ENCODE data around the gene AURKAIP1.

DNA sequence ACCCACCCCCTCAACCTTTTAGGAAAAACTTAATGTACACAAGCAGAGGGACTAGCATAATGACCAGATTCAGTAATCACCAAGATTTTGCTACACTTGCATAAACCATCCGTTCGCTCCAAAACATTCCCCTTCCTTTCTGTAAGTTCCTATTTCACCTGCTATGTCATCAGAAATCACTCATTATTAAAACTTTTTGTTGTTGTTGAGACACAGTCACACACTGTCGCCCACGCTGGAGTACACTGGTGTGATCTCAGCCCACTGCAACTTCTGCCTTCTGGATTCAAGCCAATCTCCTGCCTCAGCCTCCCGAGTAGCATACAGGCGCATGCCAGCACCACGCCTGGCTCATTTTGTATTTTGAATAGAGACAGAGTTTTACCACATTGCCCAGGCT, 28.6 kb upstream of the AURKAIP1 start:
- TF ChIP-seq, protein P1, sequence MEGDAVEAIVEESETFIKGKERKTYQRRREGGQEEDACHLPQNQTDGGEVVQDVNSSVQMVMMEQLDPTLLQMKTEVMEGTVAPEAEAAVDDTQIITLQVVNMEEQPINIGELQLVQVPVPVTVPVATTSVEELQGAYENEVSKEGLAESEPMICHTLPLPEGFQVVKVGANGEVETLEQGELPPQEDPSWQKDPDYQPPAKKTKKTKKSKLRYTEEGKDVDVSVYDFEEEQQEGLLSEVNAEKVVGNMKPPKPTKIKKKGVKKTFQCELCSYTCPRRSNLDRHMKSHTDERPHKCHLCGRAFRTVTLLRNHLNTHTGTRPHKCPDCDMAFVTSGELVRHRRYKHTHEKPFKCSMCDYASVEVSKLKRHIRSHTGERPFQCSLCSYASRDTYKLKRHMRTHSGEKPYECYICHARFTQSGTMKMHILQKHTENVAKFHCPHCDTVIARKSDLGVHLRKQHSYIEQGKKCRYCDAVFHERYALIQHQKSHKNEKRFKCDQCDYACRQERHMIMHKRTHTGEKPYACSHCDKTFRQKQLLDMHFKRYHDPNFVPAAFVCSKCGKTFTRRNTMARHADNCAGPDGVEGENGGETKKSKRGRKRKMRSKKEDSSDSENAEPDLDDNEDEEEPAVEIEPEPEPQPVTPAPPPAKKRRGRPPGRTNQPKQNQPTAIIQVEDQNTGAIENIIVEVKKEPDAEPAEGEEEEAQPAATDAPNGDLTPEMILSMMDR (optimal IDR thresholded peaks at IDR 0.05 in 1 of 3, IDR thresholded peaks at IDR 0.05 in 1 of 3, conservative IDR thresholded peaks at IDR 0.05 in 1 of 3; ENCODE audit: extremely low read depth in 1 of 3, insufficient read depth in 2 of 3, low read length in 3 of 3): no peak
- TF ChIP-seq EZH2 (IDR thresholded peaks at IDR 0.05; ENCODE audit: low read length): no peak

All from keratinocyte (primary cell).